Activated T-cell treated with anti-CD3 and anti-CD28 coated beads for 1 hour (primary cell): Measurements from ENCODE around the gene PPT1.

ENCODE experiments used
- DNase-seq: peaks from one replicate; pipeline ENCODE4 v3.0.0-alpha.2; 2020; ENCODE audit warnings: low read depth

The PPT1 gene

DNA sequence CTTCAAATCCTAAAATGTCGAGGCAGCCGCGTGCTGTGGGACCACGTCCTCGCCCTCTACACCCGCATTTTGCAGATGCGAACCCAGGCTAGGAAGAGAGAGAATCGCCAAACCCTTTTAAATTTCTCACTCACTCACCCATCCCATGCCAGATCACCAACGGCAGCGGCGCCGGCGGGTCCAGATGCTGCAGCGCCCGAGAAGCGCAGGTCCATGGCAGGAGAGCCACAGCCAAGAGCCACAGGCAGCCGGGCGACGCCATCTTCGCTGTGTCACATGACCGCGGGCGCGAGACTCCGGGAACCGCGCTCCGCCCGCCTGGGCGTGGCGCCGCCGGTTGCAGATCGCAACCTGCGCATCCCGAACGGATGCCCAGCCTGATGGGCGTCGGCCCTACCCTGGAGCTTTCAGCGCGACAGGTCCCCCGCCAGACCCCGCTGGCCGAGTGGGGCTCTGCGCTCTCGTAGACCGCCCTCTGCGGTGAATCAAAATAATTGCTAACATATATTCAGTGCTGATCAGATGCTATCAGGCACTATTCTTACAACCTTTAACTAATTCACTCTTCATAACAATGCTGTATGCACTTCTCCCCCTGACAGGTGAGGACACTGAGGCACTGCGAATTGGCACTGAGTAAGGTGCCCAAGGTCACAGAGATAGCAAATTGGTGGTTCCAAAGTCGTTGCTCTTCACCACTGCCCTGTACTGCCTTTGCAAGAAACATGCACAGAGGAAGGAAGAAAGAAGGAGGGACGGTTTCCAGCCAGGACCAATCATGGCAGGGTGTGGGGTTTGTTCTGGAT lies at the start of gene PPT1:
Gene PPT1, minus strand, starts transcription at position 276 of the 806 bp plus-strand sequence. Its CDS starts 14 bp downstream, at position 262.
- DNase-seq, result peak; percentile 59

DNA sequence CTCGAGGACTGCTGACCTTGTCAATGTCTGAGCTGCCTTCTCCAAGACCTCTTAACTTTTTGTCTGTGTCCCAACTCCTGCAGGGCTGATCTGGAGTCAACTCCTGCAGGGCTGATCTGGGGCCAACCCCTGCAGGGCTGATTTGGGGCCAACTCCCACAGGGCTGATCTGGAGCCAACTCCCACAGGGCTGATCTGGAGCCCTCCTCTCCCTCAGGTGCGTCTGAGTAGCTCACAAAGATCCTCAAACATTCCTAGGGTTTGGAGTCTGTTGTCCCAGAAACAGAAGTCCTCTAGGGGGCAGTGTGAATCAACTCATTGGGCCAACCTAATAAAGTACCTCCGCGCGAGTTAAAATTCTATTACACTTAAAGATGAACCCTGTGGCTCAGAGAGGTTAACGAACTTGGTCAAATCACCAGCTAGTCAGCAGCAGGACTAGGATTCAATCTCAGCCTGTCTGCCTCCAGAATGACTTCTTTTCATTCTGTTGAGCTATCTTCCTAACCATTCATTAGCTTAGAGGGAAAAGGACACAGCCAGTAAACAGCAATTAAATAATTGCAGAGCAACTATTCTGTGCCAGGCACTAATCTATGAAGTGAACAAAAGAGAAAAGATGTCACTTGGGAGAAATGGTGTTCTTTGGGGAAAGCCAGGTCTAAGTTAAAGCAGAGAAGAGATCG lies 47.0 kb upstream of the PPT1 start:
- DNase-seq, result peak; percentile 21

DNA sequence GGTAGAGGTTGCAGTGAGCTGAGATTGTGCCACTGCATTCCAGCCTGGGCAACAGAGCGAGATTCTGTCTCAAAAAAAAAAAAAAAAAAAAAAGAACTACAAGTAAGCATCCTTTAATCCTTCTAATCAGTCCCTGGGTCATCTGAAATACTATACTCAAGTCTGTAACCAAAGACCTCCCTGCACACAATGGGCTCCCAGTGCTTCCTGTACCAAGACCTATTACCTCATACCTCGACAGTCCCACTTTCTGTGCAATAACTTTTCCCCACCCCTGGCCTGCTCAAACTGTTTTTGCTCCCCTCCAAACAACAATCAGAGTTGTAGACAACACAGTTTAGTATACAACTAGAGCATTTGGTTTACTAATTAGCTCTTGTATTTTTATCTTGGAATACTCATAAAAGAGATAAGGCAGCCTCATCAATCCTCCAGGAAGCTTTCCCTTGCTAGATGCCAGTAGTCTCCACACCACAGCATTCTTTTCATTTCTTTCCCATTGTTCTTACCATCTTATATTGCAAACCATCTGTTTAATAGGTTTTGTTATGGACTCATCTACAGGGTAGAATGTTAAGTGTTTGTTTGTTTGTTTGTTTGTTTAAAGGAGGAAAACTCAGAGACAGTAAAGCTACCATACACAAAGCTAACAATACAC lies 45.0 kb upstream of the PPT1 start:
- no peak for DNase-seq

DNA sequence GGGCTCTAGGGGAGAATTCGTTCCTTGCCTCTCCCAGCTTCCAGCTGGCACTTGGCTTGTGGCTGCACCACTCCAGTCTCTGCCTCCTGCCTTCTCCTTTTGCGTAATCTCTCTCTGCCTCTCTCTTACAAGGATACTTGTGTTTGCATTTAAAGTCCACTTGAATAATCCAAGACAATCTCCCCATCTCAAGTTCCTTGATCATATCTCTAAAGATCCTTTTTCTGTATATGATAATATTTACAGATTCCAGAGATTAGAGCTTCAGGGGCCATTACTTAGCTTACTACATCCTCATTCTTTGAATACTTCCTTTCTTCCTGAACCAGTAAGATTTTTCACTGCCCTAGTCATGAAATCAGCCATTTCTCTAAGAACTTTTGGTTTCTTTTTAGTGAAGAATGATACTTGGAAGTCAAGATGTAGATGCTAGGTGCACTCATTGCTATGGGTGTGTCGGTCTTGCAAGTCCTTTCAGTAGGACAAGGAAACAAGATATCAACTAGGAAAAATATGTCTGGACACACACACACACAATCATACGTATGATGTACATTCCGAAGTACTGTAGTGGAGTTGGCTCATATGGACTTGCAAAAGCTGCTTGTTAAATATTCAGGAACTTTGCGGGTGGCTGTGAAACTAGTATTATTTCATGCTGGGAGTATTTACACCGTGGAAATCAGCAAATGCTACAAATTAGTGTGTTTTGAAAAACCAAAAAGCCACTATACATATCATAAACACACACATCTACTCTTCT lies 43.3 kb upstream of the PPT1 start:
- no peak for DNase-seq

DNA sequence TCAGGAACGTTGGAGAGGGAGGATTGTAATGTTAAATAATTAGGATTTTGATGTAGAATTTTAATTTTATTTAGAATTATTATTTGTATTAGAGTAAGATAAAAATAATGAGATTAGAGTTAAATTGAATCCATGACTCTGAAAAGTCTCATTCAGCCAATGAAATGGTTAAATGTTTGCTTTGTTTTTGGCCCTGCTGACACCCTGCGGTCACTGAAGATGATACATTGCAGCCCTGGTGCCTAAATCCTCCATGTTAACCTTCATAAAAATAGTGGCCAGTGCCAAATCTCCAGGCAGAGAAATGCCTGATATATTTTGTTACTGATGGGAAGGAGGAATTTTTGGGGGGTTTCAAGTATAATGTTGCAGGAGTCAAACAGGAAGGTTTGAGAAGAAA lies 36.8 kb upstream of the PPT1 start:
- no peak for DNase-seq

DNA sequence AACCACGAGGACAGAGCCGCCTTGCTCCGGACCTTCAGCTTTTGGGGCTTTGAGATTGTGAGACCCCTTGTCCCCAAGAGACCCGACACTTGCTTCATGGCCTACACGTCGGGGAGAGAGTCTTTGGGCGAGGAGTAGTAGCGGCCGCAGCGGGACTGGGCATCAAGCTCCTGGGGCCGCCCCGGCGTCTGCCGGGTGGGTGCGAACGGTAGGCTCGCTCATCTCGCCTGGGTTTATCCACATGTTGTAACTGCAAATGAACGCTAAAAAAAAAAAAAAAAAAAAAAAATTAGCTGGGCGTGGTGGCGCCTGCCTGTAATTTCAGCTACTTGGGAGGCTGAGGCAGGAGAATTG lies 36.2 kb upstream of the PPT1 start:
- no peak for DNase-seq

DNA sequence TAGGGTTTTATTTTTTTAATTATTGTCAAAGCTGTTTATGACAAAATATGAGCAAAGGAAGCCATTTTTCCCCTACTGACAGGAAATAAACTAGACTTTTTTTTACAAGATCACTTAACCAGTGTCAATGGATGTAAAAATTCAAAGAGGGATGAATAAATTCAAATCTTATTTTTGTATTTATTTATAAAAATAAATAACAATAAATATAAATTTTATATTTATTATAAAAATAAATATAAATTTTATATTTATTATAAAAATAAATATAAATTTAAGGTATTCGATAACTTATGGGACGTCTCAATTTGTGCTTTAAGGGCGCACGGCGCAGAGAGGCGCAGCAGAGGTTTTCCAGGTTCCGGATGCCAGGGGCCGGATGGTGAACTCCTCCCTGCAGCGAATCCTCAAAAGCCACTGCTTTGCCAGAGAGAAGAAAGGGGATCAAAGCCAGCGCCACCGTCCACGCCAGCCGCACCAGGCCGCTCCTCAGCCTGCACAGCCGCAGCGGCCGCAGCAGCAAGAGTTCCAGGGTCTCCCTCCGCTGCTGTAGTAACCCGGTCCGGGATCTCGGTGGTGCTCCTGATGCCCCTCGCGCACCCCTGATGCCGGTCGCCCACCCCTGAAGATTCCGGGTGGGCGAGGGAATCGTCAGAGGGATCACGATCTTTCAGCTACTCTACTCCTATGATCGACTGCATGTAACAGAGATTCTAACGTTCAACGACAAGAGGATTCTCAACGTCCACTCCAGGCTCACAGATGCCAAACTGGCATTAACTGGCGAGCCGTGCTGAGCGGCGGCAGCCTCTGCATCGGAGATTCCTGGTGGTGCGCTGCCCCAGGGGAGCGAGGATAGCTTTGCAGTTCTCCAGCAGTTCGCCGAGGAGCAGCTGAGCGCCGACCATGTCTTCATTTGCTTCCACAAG lies 35.6 kb upstream of the PPT1 start:
- DNase-seq, result no peak

DNA sequence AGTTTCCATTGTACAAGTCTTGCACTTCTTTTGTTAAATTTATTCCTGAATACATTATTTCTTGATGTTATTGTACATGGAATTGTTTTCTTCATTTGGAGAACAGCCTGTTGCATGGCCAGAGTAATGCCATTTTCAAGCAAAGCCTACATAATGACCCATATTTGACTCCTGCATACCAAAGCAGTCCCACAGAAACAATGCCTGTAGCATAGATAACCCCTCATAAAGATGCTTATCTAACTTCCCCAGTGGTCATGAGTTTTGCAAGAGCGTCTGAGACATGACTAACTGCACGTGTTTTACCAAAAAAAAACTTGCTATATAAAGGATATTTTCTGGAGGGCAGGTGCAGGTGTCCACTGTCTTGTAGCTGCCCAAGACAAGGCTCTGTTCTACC lies 33.8 kb upstream of the PPT1 start:
- no peak for DNase-seq

DNA sequence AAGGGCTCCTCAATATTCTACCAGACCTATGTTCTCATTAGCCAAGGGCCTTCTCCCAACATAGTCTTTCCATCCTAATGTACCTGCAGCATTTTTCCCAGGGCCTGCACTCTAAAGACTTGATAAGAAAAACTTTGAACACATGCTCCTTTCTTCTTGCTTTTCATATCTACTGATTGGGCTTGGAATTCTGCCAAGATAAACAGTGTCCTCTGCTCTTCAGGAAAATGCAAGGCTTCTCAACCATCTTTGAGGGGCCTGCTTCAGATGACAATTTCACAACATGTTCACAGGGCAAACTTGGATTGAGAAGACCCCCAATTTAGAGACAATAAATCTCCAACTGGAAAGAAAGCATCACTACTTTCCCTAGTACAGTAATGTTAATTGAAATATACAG lies 25.8 kb upstream of the PPT1 start:
- DNase-seq, result no peak

DNA sequence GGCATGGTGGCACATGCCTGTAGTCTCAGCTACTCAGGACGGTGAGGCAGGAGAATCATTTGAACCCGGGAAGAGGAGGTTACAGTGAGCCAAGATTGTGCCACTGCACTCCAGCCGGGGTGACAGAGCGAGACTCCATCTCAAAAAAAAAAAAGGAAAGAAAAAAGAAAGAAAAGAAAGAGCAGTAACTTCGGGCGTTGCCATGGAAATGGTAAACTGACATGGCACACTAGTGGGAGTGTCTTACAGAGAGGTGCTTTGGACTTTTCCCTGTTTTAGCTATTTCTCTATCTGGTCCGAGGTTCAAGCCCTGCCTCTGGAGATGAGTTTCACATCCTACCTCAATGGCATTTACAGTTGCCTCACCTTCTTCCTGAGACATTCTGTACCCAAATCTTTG lies 23.1 kb upstream of the PPT1 start:
- no peak for DNase-seq

DNA sequence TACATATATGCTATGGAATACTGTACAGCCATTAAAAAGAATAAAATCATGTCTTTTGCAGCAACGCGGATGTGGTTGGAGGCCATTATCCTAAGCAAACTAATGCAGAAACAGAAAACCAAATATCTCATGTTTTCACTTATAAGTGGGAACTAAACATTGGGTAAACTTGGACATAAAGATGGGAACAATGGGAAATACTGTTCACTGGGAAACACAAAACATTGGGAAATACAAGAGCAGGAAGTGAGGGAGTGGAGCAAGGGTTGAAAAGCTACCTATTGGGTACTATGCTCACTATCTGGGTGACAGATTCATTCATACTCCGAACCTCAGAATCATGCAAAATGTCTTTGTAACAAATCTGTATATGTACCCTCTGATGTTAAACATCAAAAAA lies 17.3 kb upstream of the PPT1 start:
- no peak for DNase-seq

DNA sequence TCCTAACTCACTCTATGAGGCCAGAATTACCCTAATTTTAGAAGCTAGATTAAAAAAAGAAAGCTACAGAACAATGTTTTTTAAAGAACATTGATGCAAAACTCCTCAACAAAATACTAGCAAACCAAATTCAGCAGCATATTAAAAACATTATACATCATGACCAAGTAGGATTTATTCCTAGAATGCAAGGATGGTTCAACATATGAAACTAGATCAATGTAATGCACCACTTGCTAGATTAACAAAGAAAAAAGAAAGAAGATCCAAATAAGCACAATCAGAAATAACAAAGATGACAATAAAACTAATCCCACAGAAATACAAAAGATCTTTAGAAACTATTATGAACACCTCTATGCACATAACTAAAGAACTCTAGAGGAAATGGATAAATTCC lies 13.3 kb upstream of the PPT1 start:
- DNase-seq, result no peak

DNA sequence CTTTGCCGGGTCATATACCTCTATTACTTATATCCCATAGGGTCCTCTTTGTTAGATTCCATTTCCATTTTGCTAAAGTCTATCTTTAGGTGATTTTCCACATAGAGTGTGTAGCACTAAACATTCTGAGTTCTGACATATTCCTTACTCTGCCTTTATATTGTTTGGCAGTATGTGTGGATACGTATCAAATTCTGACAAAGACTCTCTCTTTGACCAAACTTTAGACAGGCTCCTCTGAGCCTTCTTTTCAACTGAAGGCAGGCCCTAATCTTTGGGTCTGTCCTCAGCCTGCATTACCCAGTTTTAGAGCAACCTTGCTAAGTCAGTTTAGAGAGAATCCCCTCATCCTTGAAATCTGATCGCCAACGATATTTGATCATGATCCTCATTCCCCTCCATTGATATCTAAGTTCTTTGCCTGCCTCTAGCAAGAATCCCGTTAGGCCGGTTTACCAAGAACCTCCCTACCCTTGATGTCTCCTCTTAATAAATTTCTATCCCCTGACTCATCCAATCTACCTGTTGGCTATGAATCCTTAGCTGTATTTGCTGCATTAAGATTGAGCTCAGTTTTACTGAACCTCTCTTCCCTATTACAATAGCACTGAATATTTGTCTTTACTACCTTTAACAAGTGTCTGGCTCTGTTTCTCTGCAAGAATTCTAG lies 10.4 kb upstream of the PPT1 start:
- DNase-seq, result no peak

DNA sequence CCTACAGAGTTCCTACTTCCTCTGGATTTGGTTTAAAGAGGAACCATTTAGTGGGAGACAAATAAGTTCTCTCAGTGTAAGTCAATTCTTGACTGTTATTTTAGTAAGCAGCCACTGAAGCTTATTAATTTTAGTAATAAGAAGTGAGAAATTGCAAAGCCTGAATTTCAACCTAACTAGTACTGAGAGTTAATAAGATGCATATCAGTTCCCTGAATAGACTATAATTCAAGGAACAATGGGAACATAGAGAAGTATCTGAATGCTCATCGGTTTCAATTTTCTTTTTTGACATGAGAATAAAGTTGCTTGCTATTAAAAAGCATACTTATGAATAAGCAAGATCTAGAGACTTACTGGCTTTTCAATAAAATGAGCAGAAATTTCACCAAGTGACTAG lies 8.0 kb upstream of the PPT1 start:
- no peak for DNase-seq

DNA sequence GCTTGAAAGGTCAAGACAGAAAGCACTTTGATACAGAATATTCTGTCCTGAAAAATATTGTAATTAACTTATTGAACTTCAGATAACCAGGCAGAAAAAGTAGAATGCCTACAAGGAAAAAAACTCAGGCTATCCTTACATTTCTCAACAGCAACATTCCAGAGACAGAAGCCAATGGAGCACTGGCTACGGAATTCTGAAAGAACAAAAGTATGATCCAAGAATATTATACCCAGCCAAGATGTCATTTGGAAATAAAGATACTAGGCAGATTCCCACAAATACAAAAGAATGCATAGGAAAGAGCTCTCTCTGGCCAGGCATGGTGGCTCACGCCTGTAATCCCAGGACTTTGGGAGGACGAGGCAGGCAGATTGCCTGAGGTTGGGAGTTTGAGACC lies 5.8 kb upstream of the PPT1 start:
- no peak for DNase-seq

DNA sequence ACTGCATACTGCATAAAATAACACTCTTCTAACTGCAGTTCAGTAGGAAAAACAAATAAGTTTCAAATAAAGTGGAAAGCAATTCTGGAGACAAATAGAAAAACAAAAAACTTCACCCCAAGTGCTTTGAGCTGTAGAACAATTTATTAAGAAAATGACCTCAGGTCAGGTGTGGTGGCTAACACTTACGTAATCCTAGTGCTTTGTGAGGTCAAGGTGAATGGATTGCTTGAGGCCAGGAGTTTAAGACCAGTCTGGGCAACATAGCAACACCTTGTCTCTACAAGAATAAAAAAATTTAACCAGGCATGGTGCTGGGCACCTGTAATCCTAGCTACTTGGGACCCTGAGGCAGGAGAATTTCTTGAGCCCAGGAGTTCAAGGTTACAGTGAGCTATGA lies 5.0 kb upstream of the PPT1 start:
- DNase-seq, result no peak

DNA sequence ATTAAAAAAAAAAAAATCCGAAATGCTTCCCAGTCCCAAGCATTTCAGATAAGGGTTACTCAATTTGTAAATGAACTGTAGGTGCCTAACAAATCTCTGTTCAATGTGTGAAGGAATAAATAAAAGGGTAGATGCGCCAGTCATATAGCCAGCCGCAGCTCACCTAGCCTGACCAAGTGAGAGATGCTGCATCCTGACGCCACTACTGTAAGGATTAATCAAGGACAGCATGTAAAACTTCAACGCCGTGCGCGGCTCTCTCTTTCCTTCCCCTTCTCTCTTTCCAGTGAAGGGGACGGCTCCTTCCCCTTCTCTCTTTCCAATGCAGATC lies 441 bp downstream of the PPT1 start:
- DNase-seq, result no peak

DNA sequence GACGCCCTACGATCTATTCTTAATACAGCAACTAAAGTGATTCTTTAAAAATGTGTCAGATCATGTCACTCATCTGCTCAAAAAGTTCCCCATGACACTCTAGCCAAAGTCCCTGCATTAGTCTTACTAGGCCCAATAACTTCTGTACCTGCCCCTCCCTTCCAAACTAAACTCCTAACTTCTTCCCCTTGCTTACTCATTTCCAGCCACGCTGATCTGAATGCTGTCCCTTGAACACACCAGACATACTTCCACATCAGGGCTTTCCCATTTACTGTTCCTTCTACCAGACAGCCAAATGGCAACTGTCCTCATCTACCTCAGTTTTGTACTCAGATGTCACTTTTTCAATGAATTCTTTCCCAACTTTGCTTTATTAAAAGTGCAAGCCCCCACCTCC lies 1.2 kb downstream of the PPT1 start:
- DNase-seq, result no peak

DNA sequence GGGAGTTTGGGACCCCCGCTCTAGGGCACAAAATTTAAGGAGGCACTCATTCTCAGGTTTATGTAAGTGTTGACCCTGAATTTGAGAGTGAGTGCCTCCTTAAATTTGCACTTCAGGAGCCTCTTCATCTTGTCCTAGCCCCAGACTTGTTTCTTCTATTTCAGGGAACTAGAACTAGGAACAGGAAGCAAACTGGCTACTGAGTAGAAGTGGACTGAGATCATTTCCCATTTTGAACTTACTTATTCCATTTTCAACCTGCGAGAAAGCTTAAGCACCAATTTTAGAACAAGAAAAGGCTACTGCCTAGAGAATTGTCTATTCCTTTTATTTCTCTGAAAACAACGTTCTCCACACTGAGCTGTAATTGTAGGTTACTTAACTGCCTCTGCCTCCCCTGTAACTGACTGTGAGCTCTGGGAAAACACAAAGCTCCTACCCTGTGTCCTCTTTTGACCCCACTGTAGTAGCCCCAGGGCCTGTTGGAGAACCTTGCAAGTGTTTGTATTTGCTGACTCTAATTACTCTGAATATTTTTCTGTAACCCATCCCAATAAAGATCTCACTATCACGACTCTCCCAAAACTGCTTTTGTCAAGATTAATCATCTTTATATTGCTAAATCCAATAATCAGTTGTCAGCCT lies 2.5 kb downstream of the PPT1 start:
- no peak for DNase-seq
